Endothelial cell (in vitro differentiated cells): ENCODE data around the gene TNFRSF12A. TPM values are rescaled to one million over a fixed set of nuclear protein-coding genes. Genes with fewer than 3 reads are reported as not detected.

ENCODE experiments used
- DNase-seq: peaks from one replicate; pipeline ENCODE4 v3.0.0; 2021; ENCODE audit warnings: low spot score
- H3K27ac Mint-ChIP-seq: one replicate; pipeline ENCODE4 v1.8.0; 2021; ENCODE audit warnings: mixed read lengths, inconsistent platforms; ENCODE audit not compliant: unreplicated experiment
- H3K27me3 Mint-ChIP-seq: one replicate; pipeline ENCODE4 v1.8.0; 2021; ENCODE audit warnings: mild to moderate bottlenecking, moderate library complexity, mixed read lengths, inconsistent platforms; ENCODE audit not compliant: unreplicated experiment
- H3K36me3 Mint-ChIP-seq: one replicate; pipeline ENCODE4 v1.8.0; 2021; ENCODE audit warnings: mild to moderate bottlenecking, low read depth, mixed read lengths, inconsistent platforms; ENCODE audit not compliant: unreplicated experiment
- H3K4me1 Mint-ChIP-seq: one replicate; pipeline ENCODE4 v1.8.0; 2021; ENCODE audit warnings: mild to moderate bottlenecking, mixed read lengths, inconsistent platforms; ENCODE audit not compliant: unreplicated experiment
- H3K4me3 Mint-ChIP-seq: one replicate; pipeline ENCODE4 v1.8.0; 2021; ENCODE audit warnings: mild to moderate bottlenecking, mixed read lengths, inconsistent platforms; ENCODE audit not compliant: unreplicated experiment
- H3K9me3 Mint-ChIP-seq: one replicate; pipeline ENCODE4 v1.8.0; 2021; ENCODE audit warnings: mixed read lengths, inconsistent platforms; ENCODE audit not compliant: unreplicated experiment
- total RNA-seq: library from RNA; stranded (reverse); fragmentation: NEBNext Ultra II Directional; extraction: Animal tissue kit (Norgen Biotek cat#: 25700); gene quantifications from one replicate; pipeline ENCODE4 v1.2.1, GENCODE V29; 2021; ENCODE audit not compliant: unreplicated experiment
- TF ChIP-seq, protein P1 (sequence below): fragments of 200-600 bp; sonication (generic); IDR thresholded peaks from one replicate; pipeline ENCODE4 v1.5.0; 2021; ENCODE audit warnings: antibody characterized with exemption; ENCODE audit not compliant: unreplicated experiment

TNFRSF12A gene
- total RNA-seq, 1 donor from 2014 or later, result 3.0 TPM

DNA sequence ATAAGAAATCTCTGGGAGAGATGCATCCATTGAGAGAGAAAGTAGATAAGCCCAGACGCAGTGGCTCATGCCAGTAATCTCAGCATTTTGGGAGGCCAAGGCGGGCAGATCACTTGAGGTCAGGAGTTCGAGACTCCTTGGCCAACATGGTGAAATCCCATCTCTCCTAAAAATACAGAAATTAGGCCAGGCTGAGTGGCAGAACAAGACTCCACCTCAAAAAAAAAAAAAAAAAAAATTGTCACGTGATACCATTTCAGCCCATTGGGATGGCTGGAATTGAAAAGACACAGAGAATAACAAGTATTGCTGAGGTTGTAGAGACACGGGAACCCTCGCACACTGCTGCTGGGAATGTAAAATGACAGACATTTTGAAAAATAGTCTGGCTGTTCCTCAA is 42.4 kb downstream of the TNFRSF12A start:
- Mint-ChIP-seq H3K4me3 (no peak overlapping the region), H3K36me3 (peaks cover 5% of the 10 kb centered on the region), H3K4me1 (peaks cover 10% of the 10 kb centered on the region), H3K27ac (no peak overlapping the region), H3K27me3 (peaks cover 6% of the 10 kb centered on the region), H3K9me3 (no peaks in the 10 kb centered on the region)
- no peak for DNase-seq
- TF ChIP-seq, protein P1, sequence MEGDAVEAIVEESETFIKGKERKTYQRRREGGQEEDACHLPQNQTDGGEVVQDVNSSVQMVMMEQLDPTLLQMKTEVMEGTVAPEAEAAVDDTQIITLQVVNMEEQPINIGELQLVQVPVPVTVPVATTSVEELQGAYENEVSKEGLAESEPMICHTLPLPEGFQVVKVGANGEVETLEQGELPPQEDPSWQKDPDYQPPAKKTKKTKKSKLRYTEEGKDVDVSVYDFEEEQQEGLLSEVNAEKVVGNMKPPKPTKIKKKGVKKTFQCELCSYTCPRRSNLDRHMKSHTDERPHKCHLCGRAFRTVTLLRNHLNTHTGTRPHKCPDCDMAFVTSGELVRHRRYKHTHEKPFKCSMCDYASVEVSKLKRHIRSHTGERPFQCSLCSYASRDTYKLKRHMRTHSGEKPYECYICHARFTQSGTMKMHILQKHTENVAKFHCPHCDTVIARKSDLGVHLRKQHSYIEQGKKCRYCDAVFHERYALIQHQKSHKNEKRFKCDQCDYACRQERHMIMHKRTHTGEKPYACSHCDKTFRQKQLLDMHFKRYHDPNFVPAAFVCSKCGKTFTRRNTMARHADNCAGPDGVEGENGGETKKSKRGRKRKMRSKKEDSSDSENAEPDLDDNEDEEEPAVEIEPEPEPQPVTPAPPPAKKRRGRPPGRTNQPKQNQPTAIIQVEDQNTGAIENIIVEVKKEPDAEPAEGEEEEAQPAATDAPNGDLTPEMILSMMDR, result no peak

DNA sequence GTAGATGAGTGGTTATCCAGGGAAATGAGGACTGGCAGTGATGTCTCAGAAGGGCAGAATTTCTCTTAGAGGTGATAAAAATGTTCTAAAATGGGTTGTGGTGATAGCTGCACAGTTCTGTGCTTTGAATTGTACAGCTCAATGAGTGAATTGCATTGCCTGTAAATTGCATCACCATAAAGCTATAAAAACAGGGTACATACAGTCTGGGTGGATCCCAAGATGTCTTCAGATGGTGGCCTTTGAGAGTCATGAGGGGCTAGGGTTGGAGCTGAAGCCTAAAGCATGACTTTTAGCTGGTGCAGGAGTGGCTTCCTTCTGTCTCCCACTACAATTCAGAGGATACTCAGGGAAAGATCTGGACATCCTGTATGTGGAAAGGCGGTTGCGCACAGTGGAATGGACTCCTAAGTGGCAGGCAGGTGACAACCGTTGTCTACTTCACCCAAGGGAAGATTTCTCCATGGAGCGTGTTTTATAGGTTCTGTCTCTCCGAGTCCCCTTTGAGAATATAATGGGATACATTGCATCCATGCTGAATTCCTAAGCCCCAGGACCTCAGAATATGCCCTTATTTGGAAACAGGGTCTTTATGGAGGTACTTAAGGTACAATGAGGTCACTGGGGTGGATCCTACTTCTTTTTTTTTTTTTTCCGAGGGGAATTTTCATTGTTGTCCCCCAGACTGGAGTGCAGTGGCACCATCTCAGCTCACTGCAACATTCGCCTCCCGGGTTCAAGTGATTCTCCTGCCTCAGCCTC is 43.6 kb downstream of the TNFRSF12A start:
- no peak overlapping the region for H3K27ac Mint-ChIP-seq
- H3K4me1 Mint-ChIP-seq, result peaks cover 10% of the 10 kb centered on the region
- H3K4me3 Mint-ChIP-seq, result no peak overlapping the region
- H3K9me3 Mint-ChIP-seq, result no peaks in the 10 kb centered on the region
- peaks cover 5% of the 10 kb centered on the region for H3K27me3 Mint-ChIP-seq
- H3K36me3 Mint-ChIP-seq, result peaks cover 5% of the 10 kb centered on the region
- no peak for DNase-seq
- TF ChIP-seq, protein P1, result no peak

DNA sequence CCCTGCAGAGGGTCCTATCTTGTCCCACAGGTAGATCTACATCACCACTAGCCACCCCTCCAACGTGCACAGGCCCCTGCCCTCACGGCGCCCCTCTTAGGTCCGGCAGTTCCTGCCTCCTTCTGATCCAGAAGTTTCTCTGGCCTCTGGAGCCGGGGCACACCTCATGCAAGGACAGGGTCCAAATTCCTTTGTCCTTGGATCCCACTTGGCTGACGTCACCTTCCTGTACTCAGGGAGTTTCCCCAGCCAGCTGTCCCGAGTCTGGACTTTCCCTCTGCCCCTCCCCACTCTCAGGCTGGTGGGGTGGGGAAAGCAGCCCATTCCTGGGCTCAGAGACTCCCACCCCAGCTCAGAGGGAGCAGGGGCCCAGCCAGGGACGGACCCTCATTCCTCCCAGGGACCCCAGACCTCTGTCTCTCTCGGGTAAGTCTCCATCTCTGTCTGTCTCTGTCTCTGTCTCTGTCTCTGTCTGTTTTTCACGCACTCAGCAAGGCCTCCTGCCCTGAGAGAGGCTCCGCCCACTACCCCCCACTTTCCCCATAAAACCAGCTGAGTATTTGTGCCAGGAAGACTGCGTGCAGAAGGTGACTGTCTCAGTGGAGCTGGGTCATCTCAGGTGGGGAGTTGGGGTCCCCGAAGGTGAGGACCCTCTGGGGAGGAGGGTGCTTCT is 45.0 kb downstream of the TNFRSF12A start, which contains the start of gene IL32:
Gene IL32, plus strand, starts transcription at position 572 of the 673 bp plus-strand sequence. CDS start 172 bp downstream, outside the sequence.
- Mint-ChIP-seq H3K9me3 (no peaks in the 10 kb centered on the region), H3K36me3 (peaks cover 8% of the 10 kb centered on the region), H3K4me3 (no peak within 1 kb of the TSS), H3K27ac (peak within 1 kb of the TSS; percentile 30), H3K4me1 (peaks cover 3% of the 10 kb centered on the region), H3K27me3 (peaks cover 7% of the 10 kb centered on the region)
- DNase-seq, result no peak
- TF ChIP-seq, protein P1, result no peak

DNA sequence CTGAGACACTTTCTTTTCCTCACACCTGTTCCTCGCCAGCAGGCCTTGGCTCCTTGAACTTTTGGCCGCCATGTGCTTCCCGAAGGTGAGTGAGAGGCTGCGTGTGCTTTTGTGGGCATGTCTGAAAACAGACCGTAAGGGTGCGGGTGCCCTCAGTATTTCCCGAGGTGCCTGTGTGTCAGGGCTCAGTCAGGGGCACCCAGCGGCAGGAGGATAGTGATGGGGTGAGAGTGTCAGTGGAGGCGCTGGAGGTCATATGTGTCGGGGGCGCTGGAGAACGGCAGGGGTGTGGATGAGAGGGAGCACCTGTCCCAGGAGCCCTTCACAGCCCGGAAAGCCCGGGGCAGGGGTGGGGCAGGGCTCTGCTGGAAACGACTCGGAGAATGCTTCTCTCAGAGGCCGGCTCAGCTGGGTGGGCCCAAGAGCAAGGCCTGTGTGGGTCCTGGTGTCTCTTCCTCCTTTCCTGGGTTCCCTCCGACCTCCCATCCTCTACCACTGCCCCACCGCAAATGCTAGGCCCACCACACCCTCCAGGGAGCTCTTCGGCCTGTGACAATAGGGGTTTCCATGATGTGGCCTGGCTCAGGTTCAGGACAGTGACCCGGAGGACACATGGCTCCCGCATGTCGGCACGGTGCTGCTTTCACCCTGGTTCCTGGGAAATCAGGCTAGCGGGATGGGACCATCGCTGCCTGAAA is 45.7 kb downstream of the TNFRSF12A start:
- H3K4me3 Mint-ChIP-seq, result no peak overlapping the region

More for the DNA sequence above, 45.7 kb downstream of the TNFRSF12A start:
- H3K4me1 Mint-ChIP-seq, result no peaks in the 10 kb centered on the region
- no peak overlapping the region for H3K27ac Mint-ChIP-seq
- no peaks in the 10 kb centered on the region for H3K9me3 Mint-ChIP-seq
- TF ChIP-seq, protein P1, result no peak
- DNase-seq, result no peak
- H3K36me3 Mint-ChIP-seq, result peaks cover 9% of the 10 kb centered on the region
- H3K27me3 Mint-ChIP-seq, result peaks cover 4% of the 10 kb centered on the region
